Measurements from ENCODE around the gene COLEC11.

GRCh38 chr2:3587432-3587831 is 7.5 kb upstream of the COLEC11 start:
- TF ChIP-seq TEAD4 (IDR thresholded peaks at IDR 0.05) (no peak), EP300 (IDR thresholded peaks at IDR 0.05; ENCODE audit: borderline replicate concordance) (no peak), RAD21 (IDR thresholded peaks at IDR 0.05; ENCODE audit: low read depth) (no peak), ZBTB7A (IDR thresholded peaks at IDR 0.05; ENCODE audit: low read depth) (no peak), EGR1 (IDR thresholded peaks at IDR 0.05) (no peak), YY1 (IDR thresholded peaks at IDR 0.05; ENCODE audit: low read depth) (no peak), TAF1 (IDR thresholded peaks at IDR 0.05; ENCODE audit: low read depth) (no peak), MAX (IDR thresholded peaks at IDR 0.05) (no peak), FOXM1 (IDR thresholded peaks at IDR 0.05; ENCODE audit: borderline replicate concordance, low read depth) (no peak), REST (IDR thresholded peaks at IDR 0.05; ENCODE audit: low read depth) (no peak), TCF12 (IDR thresholded peaks at IDR 0.05; ENCODE audit: low read depth) (no peak), NFIC (IDR thresholded peaks at IDR 0.05) (no peak), CREB1 (IDR thresholded peaks at IDR 0.05; ENCODE audit: low read depth) (no peak), CEBPB (IDR thresholded peaks at IDR 0.05) (no peak)
